HG03439 (cell line): ENCODE data around the gene CCDC117.
A peak's percentile ranks its signal among the peaks of the same experiment; 100 is the strongest.

Source experiments
- ATAC-seq: cut with Tn5 transposase; IDR thresholded peaks from one replicate; pipeline ENCODE4 v1.9.1; 2021; ENCODE audit warnings: mild to moderate bottlenecking, moderate library complexity; ENCODE audit not compliant: unreplicated experiment

Gene CCDC117

DNA sequence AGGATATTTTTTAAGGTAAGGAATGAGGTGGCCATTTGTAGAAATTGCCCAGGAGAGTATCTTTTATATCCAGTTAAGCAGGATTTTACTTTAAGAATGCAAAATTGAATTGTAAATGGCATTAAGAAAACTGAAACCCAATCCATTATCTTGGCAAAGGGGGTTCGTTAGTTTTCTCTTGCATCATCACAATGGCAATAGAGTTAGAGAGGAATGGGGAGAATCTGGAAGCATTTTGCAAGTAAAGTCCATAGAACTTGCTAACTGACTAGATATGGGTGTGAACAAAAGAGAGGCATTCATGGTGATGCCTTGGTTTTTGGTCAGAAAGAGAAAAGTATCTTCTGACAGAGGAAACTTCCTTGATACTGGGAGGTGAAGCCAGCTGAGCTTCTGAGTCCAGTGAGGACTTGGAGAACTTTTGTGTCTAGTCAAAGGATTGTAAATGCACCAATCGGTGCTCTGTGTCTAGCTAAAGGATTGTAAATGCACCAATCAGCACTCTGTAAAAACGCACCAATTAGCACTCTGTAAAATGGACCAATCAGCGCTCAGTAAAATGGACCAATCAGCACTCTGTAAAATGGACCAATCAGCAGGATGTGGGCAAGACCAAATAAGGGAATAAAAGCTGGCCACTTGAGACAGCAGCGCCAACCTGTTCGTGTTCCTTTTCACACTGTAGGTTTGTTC lies 3.6 kb upstream of the CCDC117 start:
- ATAC-seq: no peak

DNA sequence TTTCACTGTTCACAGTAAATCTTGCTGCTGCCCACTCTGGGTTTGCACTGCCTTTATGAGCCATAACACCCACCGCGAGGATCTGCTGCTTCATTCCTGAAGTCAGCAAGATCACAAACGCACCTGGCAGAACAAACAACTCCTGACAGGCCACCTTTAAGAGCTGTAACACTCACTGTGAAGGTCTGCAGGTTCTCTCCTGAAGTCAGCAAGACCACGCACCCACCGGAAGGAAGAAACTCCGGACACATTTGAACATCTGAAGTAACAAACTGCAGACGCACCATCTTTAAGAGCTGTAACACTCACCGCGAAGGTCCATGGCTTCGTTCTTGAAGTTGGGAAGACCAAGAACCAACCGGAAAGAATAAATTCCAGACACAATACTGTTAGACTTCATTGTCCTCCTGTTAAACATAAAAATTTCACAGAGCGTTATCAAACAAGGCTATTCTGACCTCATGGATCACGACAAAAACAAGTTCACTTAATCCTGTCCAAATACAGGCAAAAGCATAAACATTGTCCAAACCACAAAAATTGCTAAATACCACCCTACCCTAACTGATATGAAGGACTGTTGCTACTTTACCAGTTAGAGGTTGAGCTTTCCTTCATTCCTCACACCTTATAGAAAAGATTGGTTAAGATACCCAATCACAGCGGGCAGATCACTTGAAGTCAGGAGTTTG lies 3.0 kb upstream of the CCDC117 start:
- ATAC-seq: no peak

DNA sequence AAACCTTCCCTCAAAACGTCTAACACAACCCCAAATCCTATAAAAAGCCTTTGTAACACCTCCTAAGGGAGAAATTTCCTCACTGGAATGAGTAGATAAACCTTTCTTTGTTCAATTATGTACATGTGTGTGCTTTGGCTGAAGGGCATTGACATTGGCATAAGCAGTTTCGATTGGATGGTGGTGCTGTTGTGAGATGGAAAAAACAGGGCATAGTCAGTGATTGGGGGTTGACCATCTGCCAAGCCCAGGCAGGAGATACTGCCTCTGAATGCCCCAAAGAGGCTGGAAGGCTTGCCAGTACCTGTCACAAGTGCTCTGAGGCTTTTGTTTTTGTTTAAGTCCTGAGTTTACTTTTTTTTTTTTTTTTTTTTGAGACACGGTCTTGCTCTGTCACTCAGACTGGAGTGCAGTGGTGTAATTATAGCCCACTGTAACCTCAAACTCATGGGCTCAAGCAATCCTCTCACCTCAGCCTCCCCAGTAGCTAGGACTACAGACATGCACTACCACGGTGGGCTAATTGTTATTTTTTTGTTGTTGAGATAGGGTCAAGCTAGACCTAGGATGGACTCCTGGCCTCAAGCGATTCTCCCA lies 1.2 kb upstream of the CCDC117 start:
- ATAC-seq: no peak

DNA sequence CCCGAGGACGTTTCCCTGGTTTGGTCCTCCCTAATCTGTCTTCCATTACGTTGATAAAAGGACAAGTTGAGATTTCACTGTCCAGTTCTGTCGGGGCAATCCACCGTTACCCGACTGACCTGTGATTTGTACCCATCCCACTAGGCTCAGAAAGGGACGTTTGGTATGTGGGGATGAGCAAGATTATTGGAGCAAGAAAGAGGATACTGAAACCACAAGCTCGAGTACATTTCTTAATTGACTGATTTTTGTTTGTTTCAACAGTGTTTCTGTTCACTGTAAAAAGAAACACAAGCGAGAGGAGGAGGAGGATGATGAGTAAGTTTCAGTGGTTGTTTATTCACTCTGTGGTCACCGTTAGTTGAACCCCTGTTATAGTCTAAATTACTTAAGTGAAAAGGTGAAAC lies 969 bp downstream of the CCDC117 start:
- peak; percentile 5 for ATAC-seq

DNA sequence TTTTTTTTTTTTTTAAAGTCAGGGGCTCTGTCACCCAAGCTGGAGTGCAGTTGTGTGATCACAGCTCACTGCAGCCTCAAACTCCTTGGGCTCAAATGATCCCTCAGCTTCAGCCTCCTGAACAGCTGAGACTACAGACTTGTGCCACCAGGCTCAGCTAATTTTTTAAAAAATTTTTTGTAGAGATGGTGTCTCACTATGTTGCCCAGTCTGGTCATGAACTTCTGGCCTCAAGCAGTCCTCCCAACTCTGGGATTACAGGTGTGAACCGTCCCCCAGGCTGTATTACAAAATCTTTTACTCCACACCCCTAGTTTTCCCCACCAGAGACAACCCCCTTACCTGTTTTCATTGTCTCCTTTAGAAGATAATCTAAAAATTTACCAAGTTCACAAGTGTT lies 1.9 kb downstream of the CCDC117 start:
- ATAC-seq: no peak

DNA sequence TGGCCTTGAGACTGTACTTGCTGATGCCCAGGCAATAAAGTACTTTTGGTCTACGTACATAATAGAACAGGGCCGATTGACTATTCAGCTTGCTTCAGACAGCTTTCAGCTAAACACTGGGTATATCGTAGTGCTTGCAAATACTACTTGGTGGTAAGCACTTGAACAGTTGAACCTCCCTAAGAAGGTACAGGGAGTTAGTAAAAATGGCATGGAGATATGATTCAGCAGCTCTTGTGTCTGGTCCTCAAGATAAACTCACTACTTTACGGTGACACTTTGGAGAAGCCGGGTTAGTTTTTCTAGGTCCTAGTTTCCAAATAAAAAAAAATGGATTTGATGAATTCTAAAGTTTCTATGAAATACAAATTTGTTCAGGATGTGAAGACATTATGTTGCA lies 7.3 kb downstream of the CCDC117 start:
- ATAC-seq: no peak

DNA sequence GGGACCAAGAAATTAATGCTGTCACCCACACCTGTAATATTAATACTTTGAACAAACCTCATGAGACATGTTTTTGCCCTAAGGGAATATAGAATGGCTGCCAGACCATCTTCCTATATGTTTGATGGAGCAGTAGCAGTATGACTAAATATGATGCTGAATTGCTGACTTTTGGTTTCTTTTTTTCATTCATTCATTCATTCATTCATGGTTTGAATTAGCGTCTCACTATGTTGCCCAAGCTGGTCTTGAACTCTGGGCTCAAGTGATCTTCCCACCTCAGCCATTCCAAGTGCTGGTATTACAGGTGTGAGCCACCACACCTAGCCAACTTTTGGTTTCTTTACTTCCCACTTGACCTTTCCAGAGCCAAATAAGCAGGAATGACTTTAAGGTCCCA lies 7.8 kb downstream of the CCDC117 start:
- no peak for ATAC-seq

DNA sequence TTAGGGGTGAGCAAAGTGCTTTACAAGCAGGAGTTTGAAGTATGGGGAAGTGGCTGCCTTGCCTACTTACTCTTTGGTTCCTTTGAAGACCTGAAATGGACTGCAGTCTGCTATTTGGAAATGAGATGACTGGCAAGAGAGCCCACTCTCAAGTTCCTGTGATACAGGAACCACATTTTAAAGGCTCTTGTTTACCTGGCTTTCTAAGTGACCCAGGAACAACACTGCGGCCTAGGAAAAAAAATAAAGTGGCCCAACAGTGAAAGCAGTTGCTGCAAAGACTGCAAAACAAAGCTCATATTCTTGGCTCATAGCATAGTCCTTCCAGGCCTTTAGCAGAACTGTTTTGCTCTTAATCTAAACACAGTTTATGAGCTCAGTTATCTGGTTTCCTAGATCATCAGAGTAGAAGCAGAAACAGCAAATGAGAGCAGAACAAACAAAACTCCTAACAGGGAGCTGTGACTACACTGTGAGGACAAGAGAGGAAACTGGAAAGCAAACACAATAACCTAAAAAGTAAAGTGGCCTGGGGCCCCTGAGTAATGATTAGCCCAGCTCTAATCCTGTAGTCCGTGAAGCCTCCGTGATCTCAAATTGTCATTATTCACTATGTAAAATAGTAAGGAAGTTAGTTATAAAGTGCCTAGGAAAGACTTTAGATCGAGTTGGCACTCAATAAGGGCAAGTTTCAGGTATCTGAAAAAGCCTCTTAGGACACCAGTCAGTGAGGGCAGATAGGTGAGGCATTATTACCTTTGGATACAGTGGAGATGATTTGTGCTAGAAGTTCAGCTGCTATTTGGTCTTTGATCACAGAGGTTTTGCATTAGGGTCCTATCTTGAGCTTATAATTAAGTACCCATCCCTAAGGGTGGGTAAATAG lies 11.5 kb downstream of the CCDC117 start:
- no peak for ATAC-seq

DNA sequence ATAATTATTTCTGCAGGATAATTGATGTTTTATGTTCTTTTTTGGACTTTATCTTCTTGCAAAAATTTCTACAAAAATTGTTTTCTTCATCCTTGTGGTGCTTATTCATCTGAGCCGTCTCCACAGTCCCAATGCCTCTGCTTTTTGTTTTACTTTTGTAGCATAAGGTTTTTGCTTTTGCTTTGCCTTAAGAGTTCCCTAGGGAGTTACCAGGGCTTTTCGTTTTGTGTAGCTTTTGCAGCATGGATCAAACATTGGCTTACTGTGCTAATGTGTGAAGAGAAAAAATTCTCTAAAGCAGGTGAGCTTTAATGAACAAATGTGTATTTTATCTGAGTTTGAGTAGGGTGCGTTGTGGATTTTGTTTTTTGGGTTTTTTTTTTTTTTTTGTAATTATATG lies 16.1 kb downstream of the CCDC117 start:
- no peak for ATAC-seq

DNA sequence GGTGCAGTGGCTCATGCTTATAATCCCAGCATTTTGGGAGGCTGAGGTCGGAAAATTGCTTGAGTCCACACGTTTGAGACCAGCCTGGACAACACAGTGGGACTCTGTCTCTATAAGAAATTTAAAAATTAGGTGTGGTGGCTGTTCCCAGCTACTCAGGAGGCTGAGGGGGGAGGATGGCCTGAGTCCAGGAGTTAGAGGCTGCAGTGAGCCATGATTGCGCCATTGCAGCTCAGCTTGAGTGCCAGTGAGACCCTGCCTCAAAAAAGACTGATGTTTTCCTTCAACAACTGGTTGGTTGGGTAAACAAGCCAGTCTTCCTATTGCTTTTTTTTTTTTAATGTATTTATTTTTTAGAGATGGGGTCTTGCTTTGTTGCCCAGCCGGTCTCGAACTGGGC lies 18.6 kb downstream of the CCDC117 start:
- ATAC-seq: no peak

DNA sequence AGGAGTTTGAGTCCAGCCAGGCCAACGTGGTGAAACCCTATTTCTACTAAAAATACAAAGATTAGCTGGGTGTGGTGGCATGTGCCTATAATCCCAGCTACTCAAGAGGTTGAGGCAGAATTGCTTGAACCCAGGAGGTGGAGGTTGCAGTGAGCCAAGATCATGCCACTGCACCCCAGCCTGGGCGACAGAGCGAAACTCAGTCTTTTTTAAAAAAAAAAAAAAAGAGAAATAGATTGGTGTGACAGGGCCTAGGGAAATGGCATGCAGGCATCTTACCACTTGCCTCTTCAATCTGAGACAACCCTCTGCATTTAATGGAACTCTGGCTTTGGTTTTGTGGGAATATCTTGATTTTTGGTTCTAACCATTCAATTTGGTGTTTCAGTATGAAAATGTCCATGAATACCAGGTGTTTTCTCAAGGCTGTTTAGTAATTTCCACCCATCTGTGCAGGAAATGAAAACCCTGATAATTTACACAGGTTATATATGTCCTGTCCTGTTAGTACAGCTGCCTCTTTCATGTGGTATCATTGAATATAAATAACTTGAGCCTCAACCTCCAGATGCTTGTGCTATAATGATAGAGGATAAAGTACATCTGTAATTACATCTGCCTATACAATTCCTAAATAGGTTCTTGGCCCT lies 19.5 kb downstream of the CCDC117 start:
- ATAC-seq: peak; percentile 52

DNA sequence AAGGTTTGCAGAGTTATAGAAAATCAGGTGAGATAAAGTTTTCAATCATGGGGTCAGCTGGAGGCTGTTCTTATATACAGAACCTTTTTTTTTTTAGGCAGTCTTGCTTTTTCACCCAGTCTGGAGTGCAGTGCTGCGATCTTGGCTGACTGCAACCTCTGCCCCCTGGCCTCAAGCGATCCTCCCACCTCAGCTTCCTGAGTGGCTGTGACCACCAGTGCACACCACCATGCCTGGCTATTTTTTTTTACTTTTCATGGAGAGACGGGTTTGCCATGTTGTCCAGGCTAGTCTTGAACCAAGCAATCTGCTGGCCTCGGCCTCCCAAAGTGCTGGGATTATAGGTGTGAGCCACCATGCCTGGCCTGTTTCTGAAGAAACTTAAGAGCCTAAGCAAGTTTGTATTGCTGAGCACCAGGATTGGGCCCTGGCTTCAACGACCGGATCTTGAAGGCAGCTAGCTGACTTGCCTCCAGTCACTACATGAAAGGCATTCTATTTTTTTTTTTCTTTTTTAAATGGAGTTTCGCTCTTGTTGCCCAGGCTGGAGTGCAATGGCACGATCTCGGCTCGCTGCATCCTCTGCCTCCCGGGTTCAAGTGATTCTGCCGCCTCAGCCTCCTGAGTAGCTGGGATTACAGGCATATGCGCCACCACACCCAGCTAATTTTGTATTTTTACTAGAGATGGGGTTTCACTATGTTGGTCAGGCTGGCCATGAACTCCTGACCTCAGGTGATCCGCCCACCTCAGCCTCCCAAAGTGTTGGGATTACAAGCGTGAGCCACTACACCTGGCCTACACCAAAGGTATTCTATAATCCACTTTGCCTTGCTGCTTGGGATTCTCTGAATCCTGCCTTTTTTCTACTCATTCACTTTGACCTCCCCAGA lies 20.2 kb downstream of the CCDC117 start:
- peak; percentile 26 for ATAC-seq

DNA sequence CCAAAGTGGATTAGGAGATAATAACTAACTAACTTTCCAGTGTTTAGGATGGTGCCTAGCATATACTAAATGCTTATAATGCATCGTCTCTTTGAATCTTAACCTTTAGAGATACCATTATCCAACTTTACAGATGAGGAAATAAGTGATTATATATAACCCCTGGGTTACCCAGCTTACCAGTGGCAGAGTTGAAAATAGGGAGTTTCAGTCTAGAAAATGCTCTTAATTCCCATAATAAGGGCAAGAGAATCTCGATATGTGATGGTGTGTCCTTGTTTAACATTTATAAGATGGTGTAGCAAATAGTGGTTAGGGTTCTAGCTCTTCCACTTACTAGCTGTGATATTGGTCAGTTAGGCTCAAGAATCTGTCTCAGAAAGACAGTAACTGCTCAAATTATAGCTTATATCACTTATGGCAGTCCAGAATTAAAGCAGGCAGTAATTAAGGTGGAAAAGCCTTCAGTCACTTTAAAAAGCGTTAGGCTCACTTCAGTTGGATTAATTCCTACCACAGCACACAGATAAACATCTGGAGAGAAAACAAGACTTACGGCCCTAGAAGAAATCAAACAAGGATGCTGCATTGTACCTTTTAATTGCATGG lies 21.6 kb downstream of the CCDC117 start:
- ATAC-seq: no peak

DNA sequence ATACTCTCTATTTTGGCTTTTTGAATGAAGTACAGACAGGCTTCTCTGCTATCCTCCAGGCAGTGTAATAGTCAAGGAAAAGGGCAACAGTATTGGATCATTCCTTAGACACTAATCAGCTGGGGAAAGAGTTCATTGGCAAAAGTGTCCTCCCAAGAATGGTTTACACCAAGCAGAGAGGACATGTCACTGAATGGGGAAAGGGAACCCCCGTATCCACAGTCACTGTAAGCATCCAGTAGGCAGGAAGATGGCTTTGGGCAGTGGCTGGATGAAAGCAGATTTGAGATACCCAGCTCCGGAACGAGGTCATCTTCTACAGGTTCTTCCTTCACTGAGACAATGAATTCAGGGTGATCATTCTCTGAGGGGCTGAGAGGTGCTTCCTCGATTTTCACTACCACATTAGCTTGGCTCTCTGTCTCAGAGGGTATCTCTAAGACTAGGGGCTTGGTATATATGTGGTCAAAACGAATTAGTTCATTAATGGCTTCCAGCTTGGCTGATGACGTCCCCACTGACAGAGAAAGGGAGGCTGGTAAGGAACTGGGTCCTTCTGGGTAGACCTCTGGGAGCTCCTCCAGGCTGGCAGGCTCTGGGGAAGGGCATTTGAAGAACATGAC lies 22.7 kb downstream of the CCDC117 start:
- no peak for ATAC-seq

DNA sequence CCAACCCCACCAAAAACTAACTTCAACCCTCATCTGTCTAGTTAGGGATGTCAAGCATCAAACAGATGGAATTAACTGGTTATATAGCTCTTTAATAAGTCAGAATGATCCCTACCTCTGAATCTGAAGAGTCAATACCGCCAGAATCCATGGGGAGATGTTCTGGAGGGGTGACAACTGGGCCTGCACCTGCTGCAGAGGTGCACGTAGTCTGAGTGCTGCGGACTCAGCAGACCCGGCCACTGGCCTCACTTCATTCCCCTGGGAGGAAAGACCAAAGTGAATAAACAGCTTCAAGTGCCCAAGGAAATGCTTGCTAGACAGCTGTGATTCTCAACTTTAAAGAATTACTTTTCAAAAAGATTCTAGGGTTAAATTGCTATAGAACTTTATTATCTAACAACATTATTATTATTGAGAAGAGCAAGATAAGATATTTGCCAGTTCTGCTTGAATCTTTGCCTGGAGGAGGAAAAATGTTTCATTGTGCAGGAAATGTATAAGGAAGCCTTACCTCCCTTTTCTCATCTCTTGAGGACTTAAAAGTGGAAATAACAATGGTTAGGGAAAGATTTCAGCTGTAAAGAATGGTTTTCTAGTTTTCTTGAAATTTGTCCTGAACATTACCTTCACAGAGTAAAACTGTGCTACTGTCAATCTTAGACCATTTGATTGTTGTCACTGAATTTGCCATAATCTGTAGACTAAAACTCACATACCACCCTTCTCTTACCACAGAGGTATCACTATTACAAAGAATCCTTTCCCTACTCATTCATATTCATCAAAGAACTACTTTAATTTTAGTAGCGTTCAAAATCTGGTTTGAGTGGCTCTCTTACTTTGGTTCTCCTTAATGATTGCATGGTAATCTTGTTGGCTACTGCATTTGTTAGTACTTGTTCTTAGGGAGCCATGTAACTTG lies 23.7 kb downstream of the CCDC117 start:
- no peak for ATAC-seq

DNA sequence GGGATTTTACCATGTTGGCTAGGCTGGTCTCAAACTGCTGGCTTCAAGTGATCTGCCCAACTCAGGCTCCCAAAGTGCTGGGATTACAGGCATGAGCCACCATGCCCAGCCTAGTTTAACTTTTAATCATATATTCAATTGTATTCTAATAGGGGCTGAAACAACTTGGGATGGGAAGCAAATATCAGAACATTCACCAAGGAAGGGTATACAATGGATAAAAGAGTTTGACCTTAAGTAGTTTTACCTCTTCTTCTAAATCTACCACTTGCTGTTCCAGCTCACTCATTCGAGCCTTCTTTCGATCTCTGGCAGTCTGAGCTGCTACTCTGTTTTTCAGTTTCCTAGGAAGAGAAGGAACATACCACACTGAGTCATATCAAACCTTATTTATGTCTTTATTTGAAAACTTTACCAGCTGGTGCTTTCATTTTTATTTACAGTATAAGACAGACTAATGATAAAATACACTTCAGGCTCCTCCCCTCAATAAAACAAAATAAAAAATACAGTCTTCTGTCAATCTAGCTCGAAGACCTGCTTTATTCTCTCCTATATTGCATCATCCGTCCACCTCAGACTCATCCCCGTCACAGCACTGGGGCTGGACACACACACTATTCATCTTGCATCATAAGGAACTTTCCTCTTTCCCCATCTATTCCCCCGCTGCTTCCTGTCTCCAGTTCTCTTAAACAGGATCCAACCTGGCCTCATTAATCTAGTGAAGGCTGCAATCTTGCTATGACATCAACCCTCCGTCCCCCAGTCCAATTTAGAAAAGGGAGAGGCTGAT lies 26.5 kb downstream of the CCDC117 start:
- no peak for ATAC-seq
